Upper lobe of right lung (tissue), 1 donor: ENCODE measurements around the gene UROS. TPM values are rescaled to one million over a fixed set of nuclear protein-coding genes. Genes with fewer than 3 reads are reported as not detected.

ENCODE experiments used
- ATAC-seq: fragments of 200-7000 bp; cut with Tn5 transposase; one replicate; pipeline ENCODE4 v1.9.1; 2020; ENCODE audit warnings: mild to moderate bottlenecking, moderate library complexity
- DNase-seq: peaks from one replicate; pipeline ENCODE4 v3.0.0-alpha.2; 2020
- H3K27ac ChIP-seq: fragments of 200-600 bp; one replicate; pipeline ENCODE4 v1.8.0; 2022
- H3K27me3 ChIP-seq: fragments of 200-600 bp; one replicate; pipeline ENCODE4 v1.8.0; 2022; ENCODE audit warnings: mild to moderate bottlenecking
- H3K36me3 ChIP-seq: fragments of 200-600 bp; one replicate; pipeline ENCODE4 v1.8.0; 2022
- H3K4me1 ChIP-seq: fragments of 200-600 bp; one replicate; pipeline ENCODE4 v1.8.0; 2022
- H3K4me3 ChIP-seq: fragments of 200-600 bp; one replicate; pipeline ENCODE4 v1.8.0; 2022; ENCODE audit warnings: mild to moderate bottlenecking
- H3K9me3 ChIP-seq: fragments of 200-600 bp; one replicate; pipeline ENCODE4 v1.8.0; 2022
- intact Hi-C: fragments of 100-400 bp; cut with DNase I; formaldehyde crosslinking; loops from one replicate; pipeline ENCODE4 v1.11.0; 2022
- total RNA-seq: library from RNA; stranded (reverse); fragmentation: NEBNext Ultra II Directional; extraction: Animal tissue kit (Norgen Biotek cat#: 25700); gene quantifications from one replicate; pipeline ENCODE4 v1.2.1, GENCODE V29; 2021
- TF ChIP-seq, protein P1 (sequence below): fragments of 200-600 bp; IDR thresholded peaks from one replicate; pipeline ENCODE4 v1.8.0; 2022; ENCODE audit warnings: antibody characterized with exemption
- donor health status: DM: no; HTN: yes; CAD: no; lungs with severe emphysema.

The UROS gene
- total RNA-seq, 1 donor from 2014 or later, result 34.2 TPM

DNA sequence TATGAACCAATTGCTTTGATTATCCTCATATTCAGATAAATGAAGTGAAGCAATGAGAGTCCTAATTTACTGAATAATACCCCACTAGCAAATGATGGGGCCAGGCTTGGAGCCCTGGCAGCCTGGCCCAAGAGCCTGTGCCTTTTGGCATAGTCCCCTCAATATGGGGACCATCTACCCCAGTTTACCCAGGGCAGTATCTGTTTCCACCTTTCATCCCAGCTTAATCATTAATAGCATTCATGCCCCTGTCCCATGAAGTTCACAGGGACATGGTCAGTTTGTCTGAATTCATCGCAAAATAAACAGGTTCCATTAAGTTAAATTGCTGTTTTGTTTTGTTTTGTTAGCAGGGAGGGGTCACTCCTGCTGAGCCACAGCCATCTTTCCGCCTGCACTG, 25.8 kb upstream of the UROS start:
- DNase-seq (no peak), ATAC-seq (no peak)
- no peak overlapping the region for H3K4me3 ChIP-seq
- H3K27ac ChIP-seq, result no peak overlapping the region
- H3K27me3 ChIP-seq, result no peaks in the 10 kb centered on the region
- no peaks in the 10 kb centered on the region for H3K4me1 ChIP-seq
- H3K36me3 ChIP-seq, result peaks cover 70% of the 10 kb centered on the region
- TF ChIP-seq, protein P1, sequence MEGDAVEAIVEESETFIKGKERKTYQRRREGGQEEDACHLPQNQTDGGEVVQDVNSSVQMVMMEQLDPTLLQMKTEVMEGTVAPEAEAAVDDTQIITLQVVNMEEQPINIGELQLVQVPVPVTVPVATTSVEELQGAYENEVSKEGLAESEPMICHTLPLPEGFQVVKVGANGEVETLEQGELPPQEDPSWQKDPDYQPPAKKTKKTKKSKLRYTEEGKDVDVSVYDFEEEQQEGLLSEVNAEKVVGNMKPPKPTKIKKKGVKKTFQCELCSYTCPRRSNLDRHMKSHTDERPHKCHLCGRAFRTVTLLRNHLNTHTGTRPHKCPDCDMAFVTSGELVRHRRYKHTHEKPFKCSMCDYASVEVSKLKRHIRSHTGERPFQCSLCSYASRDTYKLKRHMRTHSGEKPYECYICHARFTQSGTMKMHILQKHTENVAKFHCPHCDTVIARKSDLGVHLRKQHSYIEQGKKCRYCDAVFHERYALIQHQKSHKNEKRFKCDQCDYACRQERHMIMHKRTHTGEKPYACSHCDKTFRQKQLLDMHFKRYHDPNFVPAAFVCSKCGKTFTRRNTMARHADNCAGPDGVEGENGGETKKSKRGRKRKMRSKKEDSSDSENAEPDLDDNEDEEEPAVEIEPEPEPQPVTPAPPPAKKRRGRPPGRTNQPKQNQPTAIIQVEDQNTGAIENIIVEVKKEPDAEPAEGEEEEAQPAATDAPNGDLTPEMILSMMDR, result no peak
- no peaks in the 10 kb centered on the region for H3K9me3 ChIP-seq
- intact Hi-C loops, result no loop called here

DNA sequence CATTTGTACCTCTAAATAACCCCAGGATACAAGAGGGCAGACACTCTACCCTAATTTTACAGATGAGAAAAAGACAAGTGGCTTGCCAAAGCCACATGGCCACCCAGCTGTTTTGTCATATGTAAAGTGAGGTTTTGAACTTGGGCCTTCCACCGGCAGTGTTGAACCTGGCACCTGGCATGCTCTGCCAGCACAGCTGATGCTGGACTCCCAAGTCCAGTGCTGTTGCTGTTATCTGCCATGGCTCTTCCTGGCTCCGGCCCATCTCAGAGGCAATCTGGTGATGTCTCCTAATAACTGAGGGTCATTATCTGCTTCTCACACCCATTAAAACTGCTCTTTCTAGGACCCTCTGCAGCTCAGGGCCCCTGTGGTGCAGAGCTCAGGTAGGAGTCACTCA, 25.3 kb upstream of the UROS start:
- Histone ChIP-seq H3K27me3 (no peaks in the 10 kb centered on the region), H3K9me3 (no peaks in the 10 kb centered on the region), H3K27ac (no peak overlapping the region), H3K4me3 (no peak overlapping the region), H3K4me1 (no peaks in the 10 kb centered on the region), H3K36me3 (peaks cover 65% of the 10 kb centered on the region)
- DNase-seq, result no peak
- TF ChIP-seq, protein P1, result no peak
- intact Hi-C loops, result no loop called here
- no peak for ATAC-seq

DNA sequence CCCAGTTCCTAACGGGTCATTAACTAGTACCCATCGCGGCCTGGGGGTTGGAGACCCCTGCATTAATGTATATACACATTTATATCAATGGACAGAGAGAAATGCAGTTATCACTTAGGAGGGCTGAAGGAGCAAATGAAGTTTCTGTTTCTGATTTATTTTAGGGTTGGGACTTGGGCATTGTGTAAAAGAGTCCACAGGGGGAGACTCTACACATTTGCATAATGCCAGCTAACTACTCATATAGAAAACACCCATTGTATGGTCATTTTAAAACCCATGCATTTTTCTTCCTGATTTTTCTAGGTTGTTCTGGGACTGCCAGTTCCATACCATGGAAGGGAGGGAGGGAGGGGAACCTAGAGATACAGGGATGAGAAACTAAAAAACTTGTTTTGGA, 23.8 kb upstream of the UROS start:
- DNase-seq, result no peak
- H3K27me3 ChIP-seq, result no peaks in the 10 kb centered on the region
- intact Hi-C loops, result no loop called here
- no peaks in the 10 kb centered on the region for H3K4me1 ChIP-seq
- no peak for ATAC-seq
- no peaks in the 10 kb centered on the region for H3K9me3 ChIP-seq
- H3K4me3 ChIP-seq, result no peak overlapping the region
- TF ChIP-seq, protein P1, result no peak
- peaks cover 59% of the 10 kb centered on the region for H3K36me3 ChIP-seq
- H3K27ac ChIP-seq, result no peak overlapping the region

- Histone ChIP-seq H3K4me1 (no peaks in the 10 kb centered on the region), H3K4me3 (no peak overlapping the region), H3K27me3 (no peaks in the 10 kb centered on the region), H3K27ac (no peak overlapping the region), H3K9me3 (no peaks in the 10 kb centered on the region), H3K36me3 (peaks cover 59% of the 10 kb centered on the region)
- ATAC-seq (no peak), DNase-seq (no peak)
- TF ChIP-seq, protein P1, result no peak
- intact Hi-C loops, result no loop called here
These were observed 22.6 kb upstream of the UROS start for GRCh38 chr10:125845617-125846016.

GRCh38 chr10:125844751-125845221, 21.7 kb upstream of the UROS start:
- DNase-seq (no peak), ATAC-seq (no peak)
- Histone ChIP-seq H3K36me3 (peaks cover 61% of the 10 kb centered on the region), H3K4me1 (no peaks in the 10 kb centered on the region), H3K27ac (no peak overlapping the region), H3K27me3 (no peaks in the 10 kb centered on the region), H3K9me3 (no peaks in the 10 kb centered on the region), H3K4me3 (no peak overlapping the region)
- intact Hi-C loops, result no loop called here
- TF ChIP-seq, protein P1, result no peak

DNA sequence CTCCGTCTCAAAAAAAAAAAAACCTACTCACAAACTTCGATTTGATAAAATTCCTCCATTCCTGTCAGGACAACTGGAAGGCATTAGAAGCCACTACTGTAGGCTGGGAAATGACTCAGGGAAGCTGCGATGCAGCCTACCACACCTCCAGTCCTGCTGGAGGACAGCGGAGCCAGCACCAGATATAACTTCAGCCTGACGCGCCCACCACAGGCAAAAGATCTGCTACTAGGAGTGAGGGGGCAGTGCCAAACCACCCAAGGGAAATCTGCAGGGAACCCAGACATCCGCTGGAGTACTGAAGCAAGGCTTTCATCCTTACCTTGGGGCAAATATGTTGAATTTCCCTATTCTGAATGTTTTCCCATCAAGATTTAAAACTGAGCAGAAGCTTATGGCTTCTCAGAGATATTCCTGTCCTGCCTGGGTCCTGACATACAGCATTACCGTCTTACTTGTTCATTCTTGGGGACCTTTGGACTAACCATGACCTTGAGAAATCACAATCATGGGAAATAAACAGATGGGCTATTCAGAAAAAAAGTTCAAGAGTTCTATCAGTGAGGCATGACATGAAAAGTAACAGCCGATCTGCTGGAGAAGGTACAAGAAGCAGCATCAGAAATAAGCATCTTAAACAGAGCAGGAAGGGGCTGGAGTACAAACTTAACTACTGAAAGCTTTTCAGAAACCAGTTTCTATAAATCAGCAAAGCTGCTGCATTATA, 20.7 kb upstream of the UROS start:
- intact Hi-C loops, result no loop called here
- DNase-seq, result no peak
- TF ChIP-seq, protein P1, result no peak
- Histone ChIP-seq H3K27ac (no peak overlapping the region), H3K4me3 (no peak overlapping the region), H3K36me3 (peaks cover 61% of the 10 kb centered on the region), H3K9me3 (no peaks in the 10 kb centered on the region), H3K27me3 (no peaks in the 10 kb centered on the region), H3K4me1 (no peaks in the 10 kb centered on the region)
- no peak for ATAC-seq
